HG03066 (cell line): ENCODE results near the gene IGF1.

ENCODE experiments used
- ATAC-seq: cut with Tn5 transposase; IDR thresholded peaks from one replicate; pipeline ENCODE4 v1.9.1; 2021; ENCODE audit warnings: low read depth; ENCODE audit not compliant: unreplicated experiment

The IGF1 gene

DNA sequence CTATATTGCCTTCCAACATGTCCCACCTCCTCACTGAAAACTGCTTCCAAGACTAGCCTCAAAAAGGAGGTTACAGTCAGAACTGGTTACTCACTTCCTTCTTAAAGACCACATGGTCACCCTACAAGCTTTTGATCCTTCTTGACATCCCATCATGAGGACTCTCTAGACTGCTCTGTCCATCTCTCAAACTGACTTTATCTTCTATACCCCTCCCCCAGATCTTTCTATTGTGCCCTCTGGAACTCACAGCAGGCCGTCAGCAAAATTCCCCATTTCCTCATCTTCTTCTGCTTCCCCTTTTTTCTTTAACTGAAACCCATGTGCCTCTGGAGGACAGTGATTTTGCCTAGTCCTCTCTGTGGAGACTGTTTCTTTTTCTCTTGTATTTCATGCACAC, 18.1 kb upstream of the IGF1 start:
- ATAC-seq, result no peak

DNA sequence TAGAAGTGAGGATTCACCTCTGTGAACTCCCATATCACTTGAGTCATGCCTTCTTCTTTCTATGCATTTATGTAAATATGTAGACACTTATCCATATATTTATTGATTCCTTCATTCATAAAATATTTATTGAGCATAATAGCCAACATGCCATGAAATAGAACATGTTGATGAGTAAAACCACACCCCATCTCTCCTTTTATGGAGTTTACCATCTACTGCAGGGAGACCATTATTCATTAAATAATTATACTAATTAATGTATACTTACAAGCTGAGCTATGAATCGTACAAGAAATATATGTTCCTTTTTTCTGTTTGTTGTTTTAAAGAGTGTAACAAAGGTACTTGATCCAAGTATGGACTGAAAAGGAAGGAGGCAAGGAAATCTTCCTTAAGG, 17.4 kb upstream of the IGF1 start:
- no peak for ATAC-seq

DNA sequence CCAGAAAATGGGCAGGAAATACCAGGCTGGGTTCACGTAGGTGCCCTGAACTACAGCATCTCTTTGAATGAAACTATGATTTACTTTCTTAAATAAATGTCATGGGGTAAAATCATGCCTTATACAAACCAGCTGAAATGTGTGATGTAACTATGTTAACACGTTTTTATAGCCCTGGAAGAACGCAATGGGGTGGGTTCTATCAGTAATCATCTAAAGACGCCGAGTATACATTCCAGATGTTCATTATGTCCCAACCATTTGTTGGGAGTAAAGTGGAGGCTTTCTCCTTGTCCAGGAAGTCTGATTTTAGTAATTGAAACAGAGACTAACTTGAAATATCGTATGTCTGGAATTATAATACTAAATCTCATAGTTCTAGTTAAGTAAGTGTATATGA, 16.2 kb upstream of the IGF1 start:
- ATAC-seq, result no peak

DNA sequence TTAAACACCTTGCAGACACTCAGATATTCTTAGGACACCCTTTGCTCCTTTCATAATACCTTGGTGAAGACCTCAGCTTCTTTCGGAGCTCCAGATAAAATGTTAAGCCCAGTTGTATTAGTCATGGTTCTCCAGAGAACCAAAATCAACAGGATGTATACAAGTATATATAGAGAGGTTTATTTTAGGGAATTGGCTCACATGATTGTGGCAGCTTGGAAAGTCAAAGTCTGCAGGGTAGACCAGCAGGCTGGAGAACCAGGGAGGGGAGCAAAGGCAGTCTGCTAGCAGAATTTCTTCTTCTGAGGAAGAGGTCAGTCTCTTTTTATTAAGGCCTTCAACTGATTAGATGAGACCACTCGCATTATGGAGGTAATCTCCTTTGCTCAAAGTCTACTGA, 6.9 kb upstream of the IGF1 start:
- no peak for ATAC-seq

DNA sequence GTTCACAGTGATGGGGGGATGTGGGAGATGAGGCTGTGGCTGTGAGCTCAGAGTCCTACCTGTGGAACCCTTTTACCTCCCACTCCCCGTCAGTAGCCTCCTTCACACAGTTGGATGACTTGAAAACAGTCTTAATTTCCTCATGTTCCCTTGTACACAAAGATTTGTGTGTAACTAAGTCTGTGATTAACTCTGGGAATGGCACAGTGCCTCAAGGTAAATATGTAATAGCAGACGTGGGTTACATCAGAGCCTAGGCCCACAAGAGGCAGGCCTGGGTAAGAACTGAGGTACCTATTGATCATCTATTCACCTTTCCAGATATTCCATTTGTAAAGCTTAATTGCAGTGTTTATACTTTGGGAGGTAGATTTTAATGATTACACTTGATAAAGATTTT, 5.8 kb upstream of the IGF1 start:
- no peak for ATAC-seq

DNA sequence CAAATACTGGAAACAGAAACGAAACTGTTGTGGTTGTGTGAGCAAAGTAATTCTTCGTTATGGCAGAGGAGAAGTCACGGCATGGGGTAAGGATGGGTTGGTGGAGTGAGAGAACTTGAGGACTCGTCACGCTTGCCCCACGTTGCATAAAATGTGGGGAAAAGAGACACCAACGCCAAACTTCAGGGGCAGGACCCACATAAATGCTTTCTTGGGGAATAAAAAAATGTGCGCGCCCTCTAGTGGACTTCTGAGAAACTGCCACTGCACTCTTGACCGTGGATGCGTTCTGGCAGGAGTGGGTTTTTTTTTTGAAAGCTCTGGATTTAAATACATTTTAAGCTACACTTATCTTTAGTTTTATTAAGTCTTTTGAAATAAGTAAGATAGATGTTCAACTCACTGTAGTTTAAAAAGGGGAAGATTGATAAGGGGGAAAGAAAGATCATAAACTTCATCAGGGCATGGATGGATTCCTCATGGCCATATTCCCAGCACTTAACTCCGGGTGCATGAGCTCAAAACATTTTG, 4.1 kb upstream of the IGF1 start:
- peak; percentile 49 for ATAC-seq

DNA sequence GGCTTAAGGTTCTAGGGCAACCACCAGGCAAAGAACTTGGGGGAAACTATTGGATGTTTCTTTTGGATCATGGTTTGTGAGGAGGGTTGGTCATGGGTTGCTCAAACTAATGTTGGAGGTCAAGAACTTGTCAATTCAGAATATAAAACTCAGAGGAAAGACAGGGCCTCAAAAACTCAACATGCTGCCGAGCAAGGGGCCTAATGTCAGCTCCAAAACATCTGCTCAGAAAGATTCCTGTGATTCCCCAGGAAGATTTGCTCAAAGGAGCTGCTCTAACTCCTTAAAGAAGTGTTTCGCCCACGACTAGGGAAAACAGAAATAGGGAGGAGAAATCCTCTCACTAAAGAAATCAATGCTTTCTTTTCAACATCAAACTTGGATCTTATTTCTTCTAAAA, 3.7 kb upstream of the IGF1 start:
- peak; percentile 22 for ATAC-seq

DNA sequence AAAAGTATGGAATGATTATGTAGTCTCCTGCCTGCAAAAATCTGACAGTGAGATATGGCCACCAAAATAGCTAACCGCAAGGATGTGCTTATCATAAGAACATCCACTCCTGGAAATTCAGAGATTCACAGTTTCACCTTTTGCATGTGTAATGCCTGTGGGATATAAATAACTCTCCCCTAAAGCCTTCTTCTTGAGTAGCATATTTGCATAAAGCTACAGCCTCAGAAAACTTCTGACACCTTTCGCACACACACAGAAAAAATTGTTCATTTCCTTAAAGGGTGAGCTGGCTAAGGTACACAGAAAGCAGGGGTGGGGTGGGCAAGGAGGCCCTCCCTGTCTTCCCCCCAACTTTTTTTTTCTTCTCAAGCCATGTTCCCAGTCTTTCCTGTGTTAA, 3.1 kb upstream of the IGF1 start:
- ATAC-seq, result peak; percentile 56

DNA sequence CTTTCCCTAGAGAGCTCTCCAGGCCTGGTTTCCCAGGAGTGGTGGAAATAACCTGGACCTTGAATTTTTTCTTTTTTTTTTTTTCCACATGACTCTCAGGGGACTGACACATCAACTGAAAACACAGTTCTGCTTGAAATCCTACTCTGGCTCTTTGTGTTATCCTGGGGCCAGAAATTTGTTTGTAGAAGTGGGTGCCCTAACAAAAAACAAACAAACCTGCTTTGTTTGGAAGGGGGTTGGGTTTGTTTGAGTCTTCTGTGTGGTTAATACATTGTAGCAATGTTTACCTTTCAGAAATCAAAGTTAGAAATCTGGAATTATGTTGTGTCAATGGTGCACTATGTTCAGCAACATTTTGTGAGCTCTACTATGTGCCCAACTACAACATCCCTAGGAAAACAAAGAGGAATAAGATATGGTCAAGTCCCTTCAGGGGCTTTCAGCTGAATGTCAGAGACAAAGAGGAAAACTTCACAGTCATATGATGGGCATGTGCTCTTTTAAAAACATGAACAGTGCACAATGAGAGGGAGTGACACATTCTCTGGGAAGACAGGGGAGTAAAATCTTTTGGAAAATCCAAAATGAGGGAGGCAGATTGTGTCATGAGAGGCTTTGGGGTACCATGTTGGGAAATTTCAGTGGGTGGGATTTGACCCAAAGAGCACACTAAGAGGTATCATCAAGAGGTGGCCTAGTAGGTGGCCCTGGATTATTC, 1.5 kb upstream of the IGF1 start:
- ATAC-seq, result no peak

DNA sequence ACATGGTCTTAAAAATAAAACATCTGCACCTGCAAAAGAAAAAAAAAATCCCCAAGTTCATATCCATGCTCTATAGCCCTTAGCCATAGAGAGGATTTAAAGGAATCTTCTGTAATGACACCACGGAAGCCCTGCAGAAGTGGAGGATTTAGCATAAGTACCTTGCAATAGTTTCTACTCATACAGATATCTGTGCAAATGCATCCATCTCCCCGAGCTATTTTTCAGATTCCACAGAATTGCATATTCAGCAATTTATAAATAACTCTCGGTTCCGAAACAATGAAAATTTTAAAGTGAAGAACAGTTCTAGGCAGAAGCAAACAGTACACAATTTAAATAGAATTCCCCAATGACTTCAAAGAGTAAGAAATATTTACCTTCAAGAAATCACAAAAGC, 424 bp downstream of the IGF1 start:
- no peak for ATAC-seq

DNA sequence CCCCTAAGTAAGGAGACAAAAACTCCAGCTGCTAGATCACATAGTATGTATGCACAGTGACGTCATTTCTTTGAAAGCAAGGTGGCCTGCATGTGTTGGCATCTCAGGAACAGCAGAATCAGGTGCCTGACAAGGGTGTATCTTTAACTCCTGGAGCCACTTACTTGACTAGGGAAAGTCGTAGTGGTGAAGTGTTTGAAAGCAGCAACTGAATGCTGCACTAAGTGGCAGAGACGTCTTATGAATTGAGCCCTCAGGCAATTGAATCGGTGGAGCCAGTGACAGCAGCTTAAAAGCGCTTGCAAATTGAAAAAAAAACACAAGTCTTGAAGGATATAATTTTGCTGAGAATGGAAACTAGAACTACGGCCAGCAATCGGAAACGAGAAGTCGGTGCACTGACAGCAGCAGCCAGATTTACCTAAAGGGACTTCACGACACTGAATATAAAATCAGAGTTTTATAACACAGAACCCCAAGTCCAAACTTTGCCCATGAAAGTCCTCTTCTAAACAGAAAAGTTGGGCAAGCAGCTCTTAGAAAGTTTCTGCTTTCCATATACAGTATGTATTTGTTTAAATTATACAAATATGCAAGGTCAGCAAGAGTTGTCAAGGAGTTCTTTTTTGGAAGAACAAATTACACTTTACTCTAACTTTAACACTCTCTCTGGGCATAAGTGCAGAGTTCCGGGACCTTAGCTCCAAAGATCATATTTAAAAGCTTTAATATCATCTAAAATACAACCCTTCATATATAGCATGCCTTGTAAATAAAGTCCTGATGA, 1.1 kb downstream of the IGF1 start:
- peak; percentile 34 for ATAC-seq

DNA sequence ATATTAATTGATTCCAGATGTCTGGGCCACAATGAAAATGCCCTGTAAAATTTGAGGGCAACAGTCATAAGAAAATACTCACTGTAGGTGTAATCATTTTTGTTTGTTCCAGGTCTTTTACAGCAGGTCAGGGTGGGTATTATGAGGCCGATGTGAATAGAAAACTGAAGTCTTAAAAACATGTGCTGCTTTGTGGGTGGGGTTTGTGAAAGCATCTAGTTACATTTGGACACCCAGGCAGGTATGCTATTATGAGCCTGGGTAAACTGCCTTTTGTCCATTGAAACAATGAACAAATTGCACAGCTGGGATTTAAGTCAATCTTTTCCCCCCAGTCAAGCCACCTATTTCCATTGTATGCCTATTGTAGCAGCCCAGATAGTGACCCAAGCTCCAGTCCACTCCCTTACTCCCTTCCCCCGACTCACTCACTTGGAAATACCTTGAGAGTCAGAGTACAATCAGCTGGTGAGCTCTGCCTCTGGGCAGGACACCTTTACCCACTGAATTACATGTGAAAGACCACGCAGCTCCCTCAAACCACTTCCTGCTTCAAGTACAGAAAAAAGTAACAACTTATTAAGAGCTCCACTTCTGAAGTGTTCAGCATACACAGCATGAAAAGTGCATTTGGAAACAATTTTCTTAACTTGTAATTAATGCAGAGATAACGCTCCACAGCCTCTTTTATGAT, 1.8 kb downstream of the IGF1 start:
- ATAC-seq, result peak; percentile 55

DNA sequence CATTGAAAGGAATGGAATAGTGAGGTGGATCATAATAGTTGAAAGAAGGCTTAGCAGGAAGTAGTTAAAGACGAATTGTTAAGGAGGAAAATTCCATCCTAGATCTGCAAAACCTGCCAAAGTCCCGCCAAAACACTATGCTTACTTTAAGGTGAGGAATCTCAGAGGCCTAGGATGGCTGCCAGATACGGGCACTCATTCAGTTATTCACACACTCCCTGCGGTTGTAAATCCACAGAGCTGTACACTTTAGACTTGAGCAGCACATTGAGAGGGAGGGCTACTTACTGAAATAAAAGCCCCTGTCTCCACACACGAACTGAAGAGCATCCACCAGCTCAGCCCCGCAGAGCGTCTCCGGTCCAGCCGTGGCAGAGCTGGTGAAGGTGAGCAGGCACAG, 5.0 kb downstream of the IGF1 start:
- ATAC-seq, result no peak

DNA sequence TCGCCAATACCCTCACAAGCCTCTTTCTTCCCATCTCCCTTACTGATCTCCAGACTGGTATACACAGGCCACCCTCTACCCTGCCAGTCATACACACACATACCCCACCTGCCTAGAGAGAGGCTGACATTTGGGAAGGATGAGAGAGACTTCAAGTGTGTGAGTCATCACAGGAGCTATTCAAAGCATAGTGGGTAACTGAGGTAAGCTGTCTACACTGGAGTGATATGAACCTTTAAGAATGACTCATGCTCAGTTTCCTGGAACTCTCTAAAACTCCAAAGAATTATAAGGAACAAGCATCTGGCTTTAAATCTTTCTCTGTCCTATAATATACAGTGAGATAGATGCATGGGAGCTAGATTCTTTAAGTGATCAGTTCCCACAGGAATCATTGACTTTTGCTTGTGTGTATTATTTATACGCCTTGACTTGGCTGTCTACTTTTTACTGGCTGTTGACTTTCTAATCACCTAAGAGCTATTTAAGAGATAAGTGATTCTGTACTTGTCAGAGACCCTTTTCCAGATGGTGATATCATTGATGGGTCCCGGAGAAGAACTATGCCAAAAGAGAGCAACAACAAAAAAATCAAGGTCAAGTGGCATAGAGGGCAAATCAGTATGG, 5.8 kb downstream of the IGF1 start:
- ATAC-seq, result no peak

DNA sequence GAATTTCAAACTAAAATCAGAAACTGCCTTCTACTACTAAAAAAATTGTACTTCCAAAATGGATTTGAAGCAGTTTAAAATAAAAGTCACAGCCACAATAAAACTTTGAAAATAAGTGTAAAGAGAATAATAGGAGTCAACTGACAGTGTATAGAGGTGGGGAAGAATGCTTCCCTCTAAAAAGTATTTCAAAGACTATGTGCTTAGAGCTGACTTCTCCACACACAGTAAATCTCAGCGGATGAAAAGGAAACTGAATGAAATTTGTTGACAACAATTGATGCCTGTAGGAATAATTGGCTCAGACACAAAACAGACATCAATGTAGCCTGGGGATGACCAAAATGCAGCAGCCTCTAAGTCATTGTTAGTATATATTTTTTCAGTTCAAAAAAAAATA, 7.9 kb downstream of the IGF1 start:
- ATAC-seq, result no peak

DNA sequence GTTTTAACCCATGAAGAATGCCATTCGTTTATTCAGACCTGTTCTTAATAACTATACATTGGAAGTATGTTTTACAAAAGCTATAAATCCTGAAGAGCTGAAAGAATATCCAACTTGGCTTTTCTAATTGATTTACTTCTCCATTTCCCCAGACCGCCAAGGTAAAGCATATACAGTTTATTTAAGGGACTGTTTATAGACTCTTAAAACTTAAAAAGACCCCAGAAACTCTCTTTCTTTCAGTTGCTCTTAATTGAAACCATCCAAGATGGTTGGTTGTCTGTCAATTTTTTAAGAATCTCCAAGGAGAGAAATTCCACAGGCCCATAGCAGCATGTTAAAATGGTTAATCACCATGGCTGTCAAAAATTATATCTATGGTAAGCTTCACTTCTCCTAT, 8.8 kb downstream of the IGF1 start:
- ATAC-seq, result no peak

DNA sequence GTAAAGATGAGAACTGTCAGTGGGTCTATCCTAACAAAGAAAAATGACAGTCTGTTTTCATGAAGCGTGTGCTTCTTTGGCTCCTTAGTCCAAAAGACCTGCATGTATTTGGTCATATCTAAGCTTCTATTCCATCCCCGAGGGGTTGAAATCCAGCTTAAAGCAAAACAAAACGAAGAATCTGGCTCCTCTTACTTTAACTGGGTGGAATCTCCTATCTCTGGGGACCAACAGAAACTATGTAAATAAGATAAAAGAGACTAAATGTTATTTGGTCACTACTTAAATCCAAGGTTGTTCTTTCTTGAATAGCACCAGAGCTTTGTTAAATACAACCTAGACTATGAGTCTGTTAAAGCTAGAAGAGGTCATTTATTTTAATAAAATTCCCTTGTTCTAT, 9.4 kb downstream of the IGF1 start:
- ATAC-seq, result no peak

DNA sequence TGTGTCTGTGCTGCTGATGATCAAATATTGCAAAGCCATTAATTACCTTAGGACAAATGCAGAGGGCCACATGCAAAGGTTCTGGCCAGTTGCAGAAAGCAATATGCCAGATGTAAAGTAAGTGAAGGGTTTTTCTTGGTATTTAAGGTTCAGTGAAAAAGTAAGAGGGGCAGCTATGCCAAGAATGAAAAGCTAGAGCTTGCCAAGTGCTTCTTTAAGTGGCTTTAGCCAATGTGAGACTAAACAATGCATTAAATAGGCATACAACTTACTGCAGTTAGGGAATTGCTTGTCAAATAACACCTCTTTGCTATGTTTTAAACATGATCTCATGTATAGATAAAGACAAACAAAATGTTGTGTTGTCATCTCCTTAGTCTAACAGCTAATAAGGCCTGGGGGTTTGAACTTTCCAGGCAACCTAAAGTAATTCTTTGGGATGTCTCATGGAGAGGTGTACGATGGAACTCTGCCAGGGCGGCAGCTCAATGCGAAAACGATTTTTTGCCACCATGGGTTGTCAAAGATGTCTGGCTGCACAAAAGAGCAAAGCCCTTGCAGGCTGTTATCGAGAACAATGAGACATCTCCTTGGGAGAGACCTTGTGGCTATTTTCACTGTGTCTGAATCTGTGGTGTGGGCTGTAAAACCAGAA, 12.0 kb downstream of the IGF1 start:
- no peak for ATAC-seq

DNA sequence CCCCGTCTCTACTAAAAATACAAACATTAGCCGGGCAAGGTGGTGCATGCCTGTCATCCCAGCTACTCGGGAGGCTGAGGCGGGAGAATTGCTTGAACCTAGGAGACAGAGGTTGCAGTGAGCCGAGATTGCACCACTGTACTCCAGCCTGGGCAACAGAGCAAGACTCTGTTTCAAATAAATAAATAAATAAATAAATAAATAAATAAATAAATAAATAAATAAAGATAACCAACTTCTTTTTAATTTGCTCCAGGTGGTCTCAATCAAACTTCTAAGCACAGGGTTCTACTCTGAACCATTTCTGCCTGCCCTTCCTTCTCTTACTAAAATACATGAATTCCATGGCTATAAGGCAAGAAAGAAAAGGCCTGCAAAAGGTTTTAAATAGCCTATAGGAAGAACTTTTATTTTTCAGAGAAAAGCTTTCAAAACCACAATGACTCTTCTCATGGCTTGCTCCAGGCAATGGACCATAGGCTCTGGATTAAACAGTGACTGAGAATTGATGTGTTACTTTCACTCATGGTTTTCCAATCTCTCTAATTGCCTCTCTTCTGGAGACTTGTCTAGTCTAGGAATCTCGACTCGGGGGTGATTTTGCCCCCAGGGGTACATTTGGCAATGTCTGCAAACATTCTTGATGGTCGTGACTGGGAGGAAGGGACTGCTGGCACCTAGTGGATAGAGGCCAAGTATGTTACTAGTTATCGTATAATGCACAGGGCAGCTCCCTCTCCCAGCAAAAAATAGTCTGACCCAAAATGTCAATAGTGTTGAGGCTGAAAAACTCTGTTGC, 14.4 kb downstream of the IGF1 start:
- no peak for ATAC-seq
